Central memory CD8-positive, alpha-beta T cell (primary cell): ENCODE data around the gene SRSF3.
"Not testable (repeated sequence)": the region's sequence is repeated elsewhere in the genome, so short reads cannot be mapped to it uniquely, and the experiment has no call there.

ENCODE experiments used
- ATAC-seq: fragments of 150-1000 bp; cut with Tn5 transposase; replicated peaks from 2 replicates; pipeline ENCODE4 v1.10.0; 2022; ENCODE audit warnings: mild to moderate bottlenecking, moderate FRiP score, moderate number of reproducible peaks; ENCODE audit not compliant: poor library complexity, severe bottlenecking; ENCODE audit errors: extremely low read depth
- DNase-seq, 2 donors: peaks; one replicate each; pipeline ENCODE4 v3.0.0; 2021; ENCODE audit warnings: low spot score in 2 of 2
- H3K27ac Mint-ChIP-seq: one replicate; pipeline ENCODE4 v1.8.0; 2022; ENCODE audit warnings: low read depth, mild to moderate bottlenecking, moderate library complexity, mixed read lengths
- H3K27me3 Mint-ChIP-seq: one replicate; pipeline ENCODE4 v1.8.0; 2022; ENCODE audit warnings: mixed read lengths
- H3K36me3 Mint-ChIP-seq: one replicate; pipeline ENCODE4 v1.8.0; 2022; ENCODE audit warnings: mild to moderate bottlenecking, moderate library complexity, mixed read lengths; ENCODE audit not compliant: insufficient read depth
- H3K4me1 Mint-ChIP-seq: one replicate; pipeline ENCODE4 v1.8.0; 2022; ENCODE audit warnings: mixed read lengths
- H3K4me3 Mint-ChIP-seq: one replicate; pipeline ENCODE4 v1.8.0; 2022; ENCODE audit warnings: mild to moderate bottlenecking, moderate library complexity, mixed read lengths
- H3K9me3 Mint-ChIP-seq: one replicate; pipeline ENCODE4 v1.8.0; 2022; ENCODE audit warnings: mixed read lengths

The SRSF3 gene

DNA sequence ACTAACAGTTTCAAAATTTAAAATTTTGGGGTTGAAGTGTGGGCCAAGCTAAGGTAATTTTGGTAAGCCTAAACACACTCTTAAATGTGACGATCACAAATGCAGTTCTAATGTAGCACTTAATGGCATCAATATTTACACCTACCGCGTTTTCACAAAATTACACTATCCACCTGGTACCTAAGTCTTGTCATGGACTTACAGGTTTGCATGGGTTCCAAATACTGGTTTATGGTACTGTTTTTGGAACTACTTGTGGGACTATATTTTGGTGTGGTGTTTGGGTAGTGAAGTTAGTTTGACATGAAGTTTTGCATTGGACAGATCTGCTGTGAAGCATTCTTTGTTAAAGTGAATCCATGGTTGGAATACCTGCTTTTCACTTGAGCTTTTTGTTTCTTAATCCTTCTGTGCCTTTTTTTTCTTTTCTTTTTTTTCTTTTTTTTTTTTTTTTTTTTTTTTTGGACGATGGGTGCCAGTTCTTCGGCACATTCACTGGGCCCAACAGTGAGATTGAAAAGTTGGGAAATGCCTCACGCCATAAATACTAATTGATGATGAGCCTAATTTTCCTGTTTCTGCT lies 6.5 kb downstream of the SRSF3 start:
- peak overlapping the region; percentile 82 for H3K4me3 Mint-ChIP-seq
- H3K27me3 Mint-ChIP-seq: no peaks in the 10 kb centered on the region
- DNase-seq (no peak), ATAC-seq (no peak)
- H3K9me3 Mint-ChIP-seq: no peaks in the 10 kb centered on the region
- peak overlapping the region; percentile 69 for H3K27ac Mint-ChIP-seq
- peaks cover 63% of the 10 kb centered on the region for H3K4me1 Mint-ChIP-seq
- peaks cover 99% of the 10 kb centered on the region for H3K36me3 Mint-ChIP-seq

DNA sequence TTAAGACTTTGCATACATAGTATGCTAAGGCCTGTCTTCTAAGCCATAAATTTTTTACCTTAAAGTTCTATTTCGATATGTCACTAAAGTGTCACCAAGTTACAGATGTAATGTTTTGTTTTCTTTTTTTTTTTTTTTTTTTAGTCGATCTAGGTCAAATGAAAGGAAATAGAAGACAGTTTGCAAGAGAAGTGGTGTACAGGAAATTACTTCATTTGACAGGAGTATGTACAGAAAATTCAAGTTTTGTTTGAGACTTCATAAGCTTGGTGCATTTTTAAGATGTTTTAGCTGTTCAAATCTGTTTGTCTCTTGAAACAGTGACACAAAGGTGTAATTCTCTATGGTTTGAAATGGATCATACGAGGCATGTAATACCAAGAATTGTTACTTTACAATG lies 7.7 kb downstream of the SRSF3 start:
- ATAC-seq: peak; percentile 29
- not testable (repeated sequence) for H3K9me3 Mint-ChIP-seq, DNase-seq, H3K27me3 Mint-ChIP-seq
- Mint-ChIP-seq H3K4me3 (peak overlapping the region; percentile 82), H3K27ac (peak overlapping the region; percentile 41), H3K36me3 (peaks cover 97% of the 10 kb centered on the region), H3K4me1 (peaks cover 60% of the 10 kb centered on the region)

DNA sequence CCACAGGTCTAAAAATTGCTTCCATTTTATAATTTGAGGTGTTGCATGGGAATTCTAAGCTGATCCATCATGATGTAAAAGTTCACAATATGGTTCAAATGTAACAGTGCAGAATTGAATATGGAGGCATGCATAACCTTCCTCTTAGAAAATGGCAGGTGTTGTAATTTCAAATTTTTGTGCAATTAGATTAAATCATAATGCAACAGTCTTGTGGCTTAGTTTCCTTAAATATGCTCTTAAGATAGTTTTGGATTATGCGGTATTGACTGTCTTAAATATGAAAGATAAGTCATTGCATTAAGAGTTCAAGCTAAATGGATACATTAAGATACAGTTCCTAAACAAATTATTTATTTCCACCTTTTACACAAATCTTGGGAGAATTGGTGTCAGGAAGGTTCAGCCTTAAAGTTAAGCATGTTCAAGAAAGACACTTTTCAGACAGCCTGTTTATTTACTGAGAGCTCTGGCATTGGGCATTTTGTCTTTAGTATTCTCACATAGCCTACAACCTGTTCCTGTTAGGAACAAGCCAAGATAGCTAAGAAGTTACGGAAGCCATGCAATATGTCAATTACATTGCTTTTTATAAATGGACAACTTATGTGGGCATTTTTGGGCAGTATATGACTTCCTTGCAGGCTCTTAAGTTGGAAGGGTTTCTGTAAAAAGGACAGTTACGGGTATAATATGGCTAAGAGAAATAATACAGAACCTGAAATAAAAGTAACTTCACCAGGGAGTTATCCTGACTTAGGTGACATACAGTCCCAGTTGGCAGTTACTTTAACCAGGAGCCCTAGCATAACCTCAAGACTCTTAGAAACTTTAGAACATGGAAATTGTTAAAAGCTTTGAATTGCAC lies 9.3 kb downstream of the SRSF3 start:
- no peak for ATAC-seq
- Mint-ChIP-seq H3K4me1 (peaks cover 57% of the 10 kb centered on the region), H3K9me3 (no peaks in the 10 kb centered on the region), H3K27me3 (no peaks in the 10 kb centered on the region), H3K27ac (no peak overlapping the region), H3K36me3 (peaks cover 95% of the 10 kb centered on the region), H3K4me3 (no peak overlapping the region)
- DNase-seq: no peak

- H3K27ac Mint-ChIP-seq: peak overlapping the region; percentile 64
- H3K4me1 Mint-ChIP-seq: peaks cover 56% of the 10 kb centered on the region
- no peak for DNase-seq
- peak overlapping the region; percentile 20 for H3K4me3 Mint-ChIP-seq
- ATAC-seq: no peak
- H3K9me3 Mint-ChIP-seq: no peaks in the 10 kb centered on the region
- H3K36me3 Mint-ChIP-seq: peaks cover 95% of the 10 kb centered on the region
- no peaks in the 10 kb centered on the region for H3K27me3 Mint-ChIP-seq
Observed at GRCh38 chr6:36604090-36605060, 10.2 kb downstream of the SRSF3 start.

DNA sequence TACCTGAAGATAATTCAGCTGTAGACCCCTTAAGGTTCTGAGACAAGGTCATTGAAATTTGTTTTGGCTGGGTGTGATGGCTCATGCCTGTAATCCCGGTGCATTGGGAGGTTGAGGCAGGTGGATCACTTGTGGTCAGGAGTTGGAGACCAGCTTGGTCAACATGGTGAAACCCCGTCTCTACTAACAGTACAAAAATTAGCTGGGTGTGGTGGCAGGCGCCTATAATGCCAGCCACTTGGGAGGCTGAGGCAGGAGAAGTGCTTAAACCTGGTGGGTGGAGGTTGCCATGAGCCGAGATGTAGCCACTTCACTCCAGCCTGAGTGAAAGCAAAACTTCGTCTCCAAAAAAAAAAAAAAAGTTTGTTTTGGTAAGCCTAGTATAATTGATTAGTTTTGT lies 11.0 kb downstream of the SRSF3 start:
- Mint-ChIP-seq H3K27me3 (no peaks in the 10 kb centered on the region), H3K27ac (peak overlapping the region; percentile 64), H3K9me3 (no peaks in the 10 kb centered on the region), H3K4me1 (peaks cover 55% of the 10 kb centered on the region), H3K4me3 (peak overlapping the region; percentile 37), H3K36me3 (peaks cover 94% of the 10 kb centered on the region)
- ATAC-seq (no peak), DNase-seq (no peak)

DNA sequence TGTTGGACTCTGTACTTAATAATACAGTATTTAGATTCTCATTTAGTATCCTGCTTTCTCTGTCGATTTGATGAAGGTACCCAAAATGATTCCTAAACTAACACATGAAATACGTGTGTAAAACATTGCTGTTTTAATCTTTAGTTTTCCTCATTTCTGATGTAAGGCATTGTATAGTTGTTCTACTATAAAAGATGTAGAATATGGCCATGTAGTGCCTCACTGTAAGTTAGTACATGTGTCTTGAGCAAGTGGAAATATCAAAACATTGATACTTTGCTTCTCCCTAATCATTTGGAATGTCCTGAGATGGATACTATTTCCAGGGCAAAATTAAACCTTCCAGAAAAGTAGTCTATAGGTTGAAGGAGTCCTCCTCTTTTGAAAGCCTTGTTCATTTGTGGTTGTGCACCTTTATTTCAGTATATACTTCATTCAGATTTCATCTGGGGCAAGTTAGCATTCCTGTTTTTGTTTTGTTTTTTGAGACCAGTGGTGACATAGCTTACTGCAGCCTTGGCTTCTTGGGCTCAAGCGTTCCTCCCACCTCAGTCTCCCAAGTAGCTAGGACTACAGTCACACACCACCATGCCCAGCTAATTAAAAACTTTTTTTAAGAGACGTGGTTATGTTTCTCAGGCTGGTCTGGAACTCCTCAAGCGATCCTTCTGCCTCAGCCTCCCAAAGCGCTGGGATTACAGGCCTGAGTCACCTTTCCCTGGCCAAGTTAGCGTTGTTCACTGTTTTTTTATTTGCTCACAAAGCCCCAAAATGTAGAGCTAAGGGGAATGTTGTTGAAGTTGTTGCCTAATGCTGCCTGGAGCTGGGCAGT lies 11.6 kb downstream of the SRSF3 start:
- Mint-ChIP-seq H3K36me3 (peaks cover 93% of the 10 kb centered on the region), H3K4me3 (peak overlapping the region; percentile 37), H3K9me3 (no peaks in the 10 kb centered on the region), H3K27me3 (no peaks in the 10 kb centered on the region), H3K27ac (peak overlapping the region; percentile 64), H3K4me1 (peaks cover 52% of the 10 kb centered on the region)
- DNase-seq (no peak), ATAC-seq (no peak)

GRCh38 chr6:36607305-36607682 lies 13.1 kb downstream of the SRSF3 start:
- ATAC-seq, H3K27me3 Mint-ChIP-seq, H3K9me3 Mint-ChIP-seq, DNase-seq: not testable (repeated sequence)
- peaks cover 55% of the 10 kb centered on the region for H3K4me1 Mint-ChIP-seq
- peak overlapping the region; percentile 76 for H3K27ac Mint-ChIP-seq
- peak overlapping the region; percentile 25 for H3K4me3 Mint-ChIP-seq
- peaks cover 87% of the 10 kb centered on the region for H3K36me3 Mint-ChIP-seq

- Mint-ChIP-seq H3K9me3 (no peaks in the 10 kb centered on the region), H3K27ac (peak overlapping the region; percentile 76), H3K27me3 (no peaks in the 10 kb centered on the region), H3K36me3 (peaks cover 85% of the 10 kb centered on the region), H3K4me1 (peaks cover 55% of the 10 kb centered on the region), H3K4me3 (peak overlapping the region; percentile 25)
- ATAC-seq: no peak
- no peak for DNase-seq
Observed at GRCh38 chr6:36607683-36608386, 13.7 kb downstream of the SRSF3 start.

- H3K36me3 Mint-ChIP-seq: peaks cover 76% of the 10 kb centered on the region
- H3K4me1 Mint-ChIP-seq: peaks cover 52% of the 10 kb centered on the region
- no peak overlapping the region for H3K27ac Mint-ChIP-seq
- no peaks in the 10 kb centered on the region for H3K9me3 Mint-ChIP-seq
- ATAC-seq (no peak), DNase-seq (no peak)
- peak overlapping the region; percentile 41 for H3K4me3 Mint-ChIP-seq
- no peaks in the 10 kb centered on the region for H3K27me3 Mint-ChIP-seq
Observed at GRCh38 chr6:36608788-36609563, 14.8 kb downstream of the SRSF3 start.

- DNase-seq (no peak), ATAC-seq (no peak)
- Mint-ChIP-seq H3K27ac (peak overlapping the region; percentile 75), H3K9me3 (no peaks in the 10 kb centered on the region), H3K36me3 (peaks cover 70% of the 10 kb centered on the region), H3K27me3 (no peaks in the 10 kb centered on the region), H3K4me1 (peaks cover 46% of the 10 kb centered on the region), H3K4me3 (no peak overlapping the region)
Observed at GRCh38 chr6:36609582-36609981, 15.4 kb downstream of the SRSF3 start.
